Stimulated activated CD4-positive, alpha-beta T cell treated with anti-CD3 and anti-CD28 coated beads, Interleukin-2, amount 100 ng/mL, for 48 hours (primary cell): ENCODE measurements around the gene PGD.
"Not testable (repeated sequence)": the region's sequence is repeated elsewhere in the genome, so short reads cannot be mapped to it uniquely, and the experiment has no call there.

Experiments used
- DNase-seq, 2 donors: peaks; one replicate each; pipeline ENCODE4 v3.0.0-alpha.2; 2020

Gene PGD

GRCh38 chr1:10399444-10399941 is 629 bp downstream of the PGD start:
- DNase-seq, result peak in 1 of 2 donors; percentile 6

- no peak for DNase-seq
Observed at GRCh38 chr1:10400013-10400412, 1.1 kb downstream of the PGD start.

GRCh38 chr1:10401281-10401680 is 2.4 kb downstream of the PGD start:
- no peak for DNase-seq

GRCh38 chr1:10402729-10403274 is 3.9 kb downstream of the PGD start:
- no peak for DNase-seq

- no peak for DNase-seq
Observed at GRCh38 chr1:10407201-10407600, 8.3 kb downstream of the PGD start.

GRCh38 chr1:10415211-10415930 is 16.5 kb downstream of the PGD start:
- no peak for DNase-seq

GRCh38 chr1:10415967-10416366 is 17.1 kb downstream of the PGD start:
- DNase-seq, result not testable (repeated sequence)

GRCh38 chr1:10418741-10419140 is 19.9 kb downstream of the PGD start:
- not testable (repeated sequence) for DNase-seq

GRCh38 chr1:10419351-10419750 is 20.5 kb downstream of the PGD start:
- no peak for DNase-seq

GRCh38 chr1:10421637-10422036 is 22.8 kb downstream of the PGD start:
- DNase-seq, result no peak

- DNase-seq, result no peak
Observed at GRCh38 chr1:10424034-10424433, 25.2 kb downstream of the PGD start.

- DNase-seq, result no peak
Observed at GRCh38 chr1:10424651-10425050, 25.8 kb downstream of the PGD start.

GRCh38 chr1:10425826-10426534 is 27.1 kb downstream of the PGD start:
- not testable (repeated sequence) for DNase-seq

- not testable (repeated sequence) for DNase-seq
Observed at GRCh38 chr1:10426535-10426848, 27.6 kb downstream of the PGD start.

GRCh38 chr1:10428984-10429383 is 30.1 kb downstream of the PGD start:
- DNase-seq, result no peak

- DNase-seq, result no peak
Observed at GRCh38 chr1:10429868-10430215, 31.0 kb downstream of the PGD start.

GRCh38 chr1:10430216-10431069 is 31.6 kb downstream of the PGD start, which contains the start of gene CENPS:
Gene CENPS, plus strand, starts transcription at chr1:10430433. Its CDS starts 85 bp downstream, at chr1:10430518.
- peak; percentile 85 to 94 for DNase-seq

- DNase-seq, result no peak
Observed at GRCh38 chr1:10431070-10431730, 32.3 kb downstream of the PGD start.

GRCh38 chr1:10432910-10433700 is 34.2 kb downstream of the PGD start:
- no peak for DNase-seq

- DNase-seq, result no peak
Observed at GRCh38 chr1:10433790-10434189, 34.9 kb downstream of the PGD start.

- DNase-seq, result no peak
Observed at GRCh38 chr1:10434590-10434989, 35.7 kb downstream of the PGD start.

GRCh38 chr1:10437052-10437451 is 38.2 kb downstream of the PGD start:
- DNase-seq, result no peak
